HepG2 (cell line): ENCODE measurements around the gene UNC13D. TPM values are rescaled to one million over a fixed set of nuclear protein-coding genes. Genes with fewer than 3 reads are reported as not detected.
A peak's percentile ranks its signal among the peaks of the same experiment; 100 is the strongest.

Experiments used
- AGO2 ChIP-seq: fragments of 200-400 bp; formaldehyde crosslinking; optimal IDR thresholded peaks from 2 replicates; pipeline ENCODE3; 2017; ENCODE audit warnings: mild to moderate bottlenecking, low read depth, low read length, moderate library complexity
- ATF7 ChIP-seq, 2 experiments: fragments of 450-650 bp in 1 of 2; sonication (generic) in 1 of 2; formaldehyde crosslinking in 1 of 2; IDR thresholded peaks; 2 replicates each; pipeline versions ENCODE4 v1.4.0 to v1.6.1; 2016 to 2020; ENCODE audit warnings: antibody characterized with exemption in 1 of 2, mild to moderate bottlenecking in 1 of 2, missing genetic modification reagents in 1 of 2
- HOXA3 ChIP-seq: sonication (generic); formaldehyde crosslinking; IDR thresholded peaks from 2 replicates; pipeline ENCODE4 v1.5.0; 2020; ENCODE audit warnings: missing genetic modification reagents
- KDM5B ChIP-seq: sonication (generic); formaldehyde crosslinking; IDR thresholded peaks from 2 replicates; pipeline ENCODE4 v1.4.0; 2020; ENCODE audit warnings: missing genetic modification reagents, mild to moderate bottlenecking, borderline replicate concordance
- NFE2 ChIP-seq: sonication (generic); formaldehyde crosslinking; IDR thresholded peaks from 2 replicates; pipeline ENCODE4 v1.4.0; 2020; ENCODE audit warnings: missing genetic modification reagents
- RFX3 ChIP-seq: IDR thresholded peaks from 2 replicates; pipeline ENCODE4 v1.6.1; 2016; ENCODE audit warnings: missing biosample characterization, missing genetic modification reagents
- SMC3 ChIP-seq: IDR thresholded peaks from 2 replicates; pipeline ENCODE4 v1.6.1; 2011; ENCODE audit warnings: low read length, improper control_type of control experiment
- SP4 ChIP-seq: sonication (generic); formaldehyde crosslinking; IDR thresholded peaks from 2 replicates; pipeline ENCODE4 v1.8.1; 2023; ENCODE audit warnings: mild to moderate bottlenecking, missing genetic modification reagents
- ZBTB8A ChIP-seq: sonication (generic); formaldehyde crosslinking; IDR thresholded peaks from 2 replicates; pipeline ENCODE4 v1.4.0; 2020; ENCODE audit warnings: mild to moderate bottlenecking, low read depth, missing genetic modification reagents, borderline replicate concordance
- ZNF263 ChIP-seq: sonication (generic); formaldehyde crosslinking; IDR thresholded peaks from 2 replicates; pipeline ENCODE4 v1.4.0; 2020; ENCODE audit warnings: missing genetic modification reagents
- ZNF296 ChIP-seq: sonication (generic); formaldehyde crosslinking; conservative IDR thresholded peaks from 2 replicates; pipeline ENCODE4 v1.5.0; 2020; ENCODE audit warnings: mild to moderate bottlenecking, missing genetic modification reagents
- polyA plus RNA-seq, 8 experiments: library from polyadenylated mRNA; depleted of rRNA in 3 of 8; stranded (reverse) in 7 of 8; unstranded in 1 of 8; fragments of >200 nt; fragmentation: Illumina TruSeq in 4 of 8; extraction: Trizol in 4 of 8; gene quantifications; 2 replicates each; pipeline versions ENCODE4 v1.2.1 to v1.2.3, GENCODE V29; 2011 to 2016; ENCODE audit warnings: low read depth in 4 of 8, missing spikeins in 1 of 8, mixed read lengths in 1 of 8; ENCODE audit not compliant: insufficient read depth in 1 of 8
- total RNA-seq, 5 experiments: library from RNA; depleted of rRNA; stranded (reverse); fragments of >200 nt; fragmentation: Illumina TruSeq; extraction: Trizol; gene quantifications; 2 replicates each; pipeline ENCODE4 v1.2.3, GENCODE V29; 2016; ENCODE audit warnings: low read depth in 1 of 5
- TF ChIP-seq, protein P1 (sequence below): sonication (generic); formaldehyde crosslinking; IDR thresholded peaks from 2 replicates; pipeline ENCODE4 v1.4.0; 2020; ENCODE audit warnings: missing genetic modification reagents, borderline replicate concordance
- TF ChIP-seq, protein P2 (sequence below): sonication (generic); formaldehyde crosslinking; IDR thresholded peaks from 2 replicates; pipeline ENCODE4 v1.4.0; 2020; ENCODE audit warnings: missing genetic modification reagents, borderline replicate concordance
- TF ChIP-seq, protein P3 (sequence below): sonication (generic); formaldehyde crosslinking; IDR thresholded peaks from 2 replicates; pipeline ENCODE4 v1.8.0; 2022; ENCODE audit warnings: low read depth, missing genetic modification reagents
- TF ChIP-seq, protein P4 (sequence below), 2 experiments: IDR thresholded peaks; 2 replicates each; pipeline ENCODE4 v1.6.1; 2011 to 2012; ENCODE audit warnings: low read length in 2 of 2, borderline replicate concordance in 1 of 2, low read depth in 1 of 2, mild to moderate bottlenecking in 1 of 2, moderate library complexity in 1 of 2
- TF ChIP-seq, protein P5 (sequence below): sonication (generic); formaldehyde crosslinking; IDR thresholded peaks from 2 replicates; pipeline ENCODE4 v1.8.0; 2022; ENCODE audit warnings: mild to moderate bottlenecking, missing genetic modification reagents, moderate library complexity

Gene UNC13D
- total and polyA plus RNA-seq, 2 of the 13 experiments (the other 11 are each of a cell fraction or from before 2014, with no cell fraction given): 29.7 to 42.7 TPM

DNA sequence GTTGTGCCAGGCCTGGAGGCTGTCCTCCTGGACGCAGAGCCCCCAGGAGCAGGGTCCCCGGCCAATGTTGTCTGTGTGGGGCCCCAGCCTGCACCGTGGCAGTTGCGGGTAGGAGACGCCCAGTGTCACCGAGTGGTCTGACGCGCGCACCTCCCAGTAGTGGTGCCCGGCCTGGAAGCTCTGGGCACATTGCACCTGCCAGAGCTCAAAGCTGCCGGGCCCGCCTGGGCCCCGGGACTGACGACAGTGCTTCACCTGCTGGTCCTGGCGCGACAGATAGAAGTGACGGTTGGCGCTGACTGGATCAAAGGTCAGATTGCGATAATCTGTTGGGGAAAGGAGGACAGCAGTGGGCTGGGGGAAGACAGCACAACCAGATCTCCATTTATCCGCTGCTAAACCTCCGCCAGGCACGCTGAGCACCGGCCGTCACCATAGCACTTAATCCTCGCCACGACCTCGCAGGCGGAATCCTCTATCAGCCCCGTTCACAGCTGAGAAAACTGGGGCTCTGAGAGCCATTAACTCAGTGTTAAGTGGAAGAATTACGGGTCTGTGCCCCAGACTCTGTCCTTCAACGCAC, 46.9 kb upstream of the UNC13D start (continued):
- TF ChIP-seq, protein P1, sequence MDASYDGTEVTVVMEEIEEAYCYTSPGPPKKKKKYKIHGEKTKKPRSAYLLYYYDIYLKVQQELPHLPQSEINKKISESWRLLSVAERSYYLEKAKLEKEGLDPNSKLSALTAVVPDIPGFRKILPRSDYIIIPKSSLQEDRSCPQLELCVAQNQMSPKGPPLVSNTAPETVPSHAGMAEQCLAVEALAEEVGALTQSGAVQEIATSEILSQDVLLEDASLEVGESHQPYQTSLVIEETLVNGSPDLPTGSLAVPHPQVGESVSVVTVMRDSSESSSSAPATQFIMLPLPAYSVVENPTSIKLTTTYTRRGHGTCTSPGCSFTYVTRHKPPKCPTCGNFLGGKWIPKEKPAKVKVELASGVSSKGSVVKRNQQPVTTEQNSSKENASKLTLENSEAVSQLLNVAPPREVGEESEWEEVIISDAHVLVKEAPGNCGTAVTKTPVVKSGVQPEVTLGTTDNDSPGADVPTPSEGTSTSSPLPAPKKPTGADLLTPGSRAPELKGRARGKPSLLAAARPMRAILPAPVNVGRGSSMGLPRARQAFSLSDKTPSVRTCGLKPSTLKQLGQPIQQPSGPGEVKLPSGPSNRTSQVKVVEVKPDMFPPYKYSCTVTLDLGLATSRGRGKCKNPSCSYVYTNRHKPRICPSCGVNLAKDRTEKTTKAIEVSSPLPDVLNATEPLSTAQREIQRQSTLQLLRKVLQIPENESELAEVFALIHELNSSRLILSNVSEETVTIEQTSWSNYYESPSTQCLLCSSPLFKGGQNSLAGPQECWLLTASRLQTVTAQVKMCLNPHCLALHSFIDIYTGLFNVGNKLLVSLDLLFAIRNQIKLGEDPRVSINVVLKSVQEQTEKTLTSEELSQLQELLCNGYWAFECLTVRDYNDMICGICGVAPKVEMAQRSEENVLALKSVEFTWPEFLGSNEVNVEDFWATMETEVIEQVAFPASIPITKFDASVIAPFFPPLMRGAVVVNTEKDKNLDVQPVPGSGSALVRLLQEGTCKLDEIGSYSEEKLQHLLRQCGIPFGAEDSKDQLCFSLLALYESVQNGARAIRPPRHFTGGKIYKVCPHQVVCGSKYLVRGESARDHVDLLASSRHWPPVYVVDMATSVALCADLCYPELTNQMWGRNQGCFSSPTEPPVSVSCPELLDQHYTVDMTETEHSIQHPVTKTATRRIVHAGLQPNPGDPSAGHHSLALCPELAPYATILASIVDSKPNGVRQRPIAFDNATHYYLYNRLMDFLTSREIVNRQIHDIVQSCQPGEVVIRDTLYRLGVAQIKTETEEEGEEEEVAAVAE: no peak
- TF ChIP-seq RFX3 (CRISPR knock-in tag): no peak
- peak; percentile 91 for TF ChIP-seq ZNF263 (CRISPR knock-in tag)
- TF ChIP-seq NFE2 (CRISPR knock-in tag): no peak
- TF ChIP-seq SMC3: 0 out of 2 replicates have a peak, but pooled peaks have one; percentile 5
- no peak for TF ChIP-seq KDM5B (CRISPR knock-in tag)
- TF ChIP-seq, protein P2, sequence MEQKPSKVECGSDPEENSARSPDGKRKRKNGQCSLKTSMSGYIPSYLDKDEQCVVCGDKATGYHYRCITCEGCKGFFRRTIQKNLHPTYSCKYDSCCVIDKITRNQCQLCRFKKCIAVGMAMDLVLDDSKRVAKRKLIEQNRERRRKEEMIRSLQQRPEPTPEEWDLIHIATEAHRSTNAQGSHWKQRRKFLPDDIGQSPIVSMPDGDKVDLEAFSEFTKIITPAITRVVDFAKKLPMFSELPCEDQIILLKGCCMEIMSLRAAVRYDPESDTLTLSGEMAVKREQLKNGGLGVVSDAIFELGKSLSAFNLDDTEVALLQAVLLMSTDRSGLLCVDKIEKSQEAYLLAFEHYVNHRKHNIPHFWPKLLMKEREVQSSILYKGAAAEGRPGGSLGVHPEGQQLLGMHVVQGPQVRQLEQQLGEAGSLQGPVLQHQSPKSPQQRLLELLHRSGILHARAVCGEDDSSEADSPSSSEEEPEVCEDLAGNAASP: no peak
- TF ChIP-seq SP4: no peak
- TF ChIP-seq ATF7 (IDR thresholded peaks at IDR 0.05): no peak
- no peak for TF ChIP-seq ATF7 (CRISPR knock-in tag; IDR thresholded peaks at IDR 0.05)
- TF ChIP-seq, protein P3, sequence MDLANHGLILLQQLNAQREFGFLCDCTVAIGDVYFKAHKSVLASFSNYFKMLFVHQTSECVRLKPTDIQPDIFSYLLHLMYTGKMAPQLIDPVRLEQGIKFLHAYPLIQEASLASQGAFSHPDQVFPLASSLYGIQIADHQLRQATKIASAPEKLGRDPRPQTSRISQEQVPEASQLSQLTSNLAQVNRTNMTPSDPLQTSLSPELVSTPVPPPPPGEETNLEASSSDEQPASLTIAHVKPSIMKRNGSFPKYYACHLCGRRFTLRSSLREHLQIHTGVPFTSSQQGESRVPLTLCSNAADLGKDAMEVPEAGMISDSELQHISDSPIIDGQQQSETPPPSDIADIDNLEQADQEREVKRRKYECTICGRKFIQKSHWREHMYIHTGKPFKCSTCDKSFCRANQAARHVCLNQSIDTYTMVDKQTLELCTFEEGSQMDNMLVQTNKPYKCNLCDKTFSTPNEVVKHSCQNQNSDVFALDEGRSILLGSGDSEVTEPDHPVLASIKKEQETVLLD (CRISPR knock-in tag): 0 out of 2 replicates have a peak, but pooled peaks have one; percentile 31
- peak; percentile 88 for TF ChIP-seq HOXA3 (CRISPR knock-in tag)
- no peak for TF ChIP-seq ZBTB8A (CRISPR knock-in tag)
- TF ChIP-seq, protein P4, sequence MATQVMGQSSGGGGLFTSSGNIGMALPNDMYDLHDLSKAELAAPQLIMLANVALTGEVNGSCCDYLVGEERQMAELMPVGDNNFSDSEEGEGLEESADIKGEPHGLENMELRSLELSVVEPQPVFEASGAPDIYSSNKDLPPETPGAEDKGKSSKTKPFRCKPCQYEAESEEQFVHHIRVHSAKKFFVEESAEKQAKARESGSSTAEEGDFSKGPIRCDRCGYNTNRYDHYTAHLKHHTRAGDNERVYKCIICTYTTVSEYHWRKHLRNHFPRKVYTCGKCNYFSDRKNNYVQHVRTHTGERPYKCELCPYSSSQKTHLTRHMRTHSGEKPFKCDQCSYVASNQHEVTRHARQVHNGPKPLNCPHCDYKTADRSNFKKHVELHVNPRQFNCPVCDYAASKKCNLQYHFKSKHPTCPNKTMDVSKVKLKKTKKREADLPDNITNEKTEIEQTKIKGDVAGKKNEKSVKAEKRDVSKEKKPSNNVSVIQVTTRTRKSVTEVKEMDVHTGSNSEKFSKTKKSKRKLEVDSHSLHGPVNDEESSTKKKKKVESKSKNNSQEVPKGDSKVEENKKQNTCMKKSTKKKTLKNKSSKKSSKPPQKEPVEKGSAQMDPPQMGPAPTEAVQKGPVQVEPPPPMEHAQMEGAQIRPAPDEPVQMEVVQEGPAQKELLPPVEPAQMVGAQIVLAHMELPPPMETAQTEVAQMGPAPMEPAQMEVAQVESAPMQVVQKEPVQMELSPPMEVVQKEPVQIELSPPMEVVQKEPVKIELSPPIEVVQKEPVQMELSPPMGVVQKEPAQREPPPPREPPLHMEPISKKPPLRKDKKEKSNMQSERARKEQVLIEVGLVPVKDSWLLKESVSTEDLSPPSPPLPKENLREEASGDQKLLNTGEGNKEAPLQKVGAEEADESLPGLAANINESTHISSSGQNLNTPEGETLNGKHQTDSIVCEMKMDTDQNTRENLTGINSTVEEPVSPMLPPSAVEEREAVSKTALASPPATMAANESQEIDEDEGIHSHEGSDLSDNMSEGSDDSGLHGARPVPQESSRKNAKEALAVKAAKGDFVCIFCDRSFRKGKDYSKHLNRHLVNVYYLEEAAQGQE (IDR thresholded peaks at IDR 0.05; ENCODE audit: borderline replicate concordance in 1 of 2, low read depth in 1 of 2, low read length in 2 of 2): no peak
- TF ChIP-seq, protein P5, sequence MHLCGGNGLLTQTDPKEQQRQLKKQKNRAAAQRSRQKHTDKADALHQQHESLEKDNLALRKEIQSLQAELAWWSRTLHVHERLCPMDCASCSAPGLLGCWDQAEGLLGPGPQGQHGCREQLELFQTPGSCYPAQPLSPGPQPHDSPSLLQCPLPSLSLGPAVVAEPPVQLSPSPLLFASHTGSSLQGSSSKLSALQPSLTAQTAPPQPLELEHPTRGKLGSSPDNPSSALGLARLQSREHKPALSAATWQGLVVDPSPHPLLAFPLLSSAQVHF (CRISPR knock-in tag): 0 out of 2 replicates have a peak, but pooled peaks have one; percentile 50
- no peak for TF ChIP-seq AGO2
- TF ChIP-seq ZNF296 (CRISPR knock-in tag): peak; percentile 22; the same call in 1 of the 2 replicates
